Activated CD8-positive, alpha-beta memory T cell treated with anti-CD3 and anti-CD28 coated beads for 48 hours (primary cell): Measurements from ENCODE around the gene DZANK1.
"Not testable (repeated sequence)": the region's sequence is repeated elsewhere in the genome, so short reads cannot be mapped to it uniquely, and the experiment has no call there.

Experiments used
- DNase-seq, 3 experiments: peaks; one replicate each; pipeline ENCODE4 v3.0.0-alpha.2; 2020; ENCODE audit warnings: low read depth in 2 of 3, low spot score in 2 of 3

Gene DZANK1

DNA sequence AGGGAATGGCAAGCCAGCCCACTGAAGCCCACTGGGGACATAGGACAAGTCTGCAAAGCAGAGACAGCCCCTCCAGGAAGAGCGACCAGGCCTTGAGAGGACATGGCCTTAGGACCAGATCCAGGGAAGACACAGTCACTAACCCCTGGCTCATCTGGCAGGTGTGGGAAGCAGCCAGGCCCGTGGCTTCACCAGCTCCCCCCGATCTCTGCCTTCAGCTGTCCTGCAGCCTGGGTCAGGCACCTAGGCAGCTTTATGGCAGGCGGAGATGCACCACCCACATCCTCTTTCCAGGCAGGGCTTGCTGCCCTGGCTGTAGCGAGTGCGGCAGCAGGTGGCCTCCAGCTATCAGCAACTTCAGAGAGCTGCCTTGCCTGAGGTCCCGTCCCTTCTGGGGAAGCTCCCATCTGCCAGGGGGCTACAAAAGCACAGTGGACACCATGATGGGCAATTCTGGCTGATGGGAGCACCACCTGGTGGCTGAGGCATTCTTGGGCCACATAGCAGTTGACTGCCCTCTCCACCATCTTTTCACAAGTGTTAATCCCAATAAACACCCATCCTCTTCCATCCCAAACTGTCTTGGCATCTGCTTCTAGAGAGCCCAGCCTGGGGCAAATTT, 85.8 kb downstream of the DZANK1 start:
- DNase-seq: no peak

DNA sequence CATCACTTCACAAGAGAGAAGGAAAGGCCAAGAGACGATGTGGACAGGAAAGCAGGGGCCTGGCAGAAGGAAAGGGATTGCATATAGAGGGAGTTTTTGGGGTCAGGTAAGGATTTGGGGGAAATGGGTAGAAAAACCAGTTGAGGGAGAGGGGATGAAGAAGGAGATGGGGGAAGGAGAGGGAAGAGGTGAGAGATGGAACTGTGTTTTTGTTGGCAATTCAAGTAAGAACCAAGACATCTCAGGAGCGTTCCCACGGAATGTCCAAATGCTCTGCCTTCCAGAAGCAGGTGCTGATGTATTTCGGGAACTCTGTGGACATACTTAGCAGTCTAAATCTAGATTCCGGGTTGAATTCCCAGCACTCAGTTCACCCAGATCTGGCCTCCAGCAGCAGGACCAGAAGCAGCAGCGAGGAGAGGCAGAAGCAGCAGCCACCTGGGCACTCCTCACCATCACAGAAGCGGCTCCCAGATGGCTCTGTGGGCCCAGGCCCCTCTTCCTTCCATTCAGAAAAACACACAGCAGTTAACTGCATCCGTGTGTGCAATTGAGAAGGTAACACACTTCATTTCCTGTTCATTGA, 88.8 kb downstream of the DZANK1 start:
- DNase-seq: no peak

DNA sequence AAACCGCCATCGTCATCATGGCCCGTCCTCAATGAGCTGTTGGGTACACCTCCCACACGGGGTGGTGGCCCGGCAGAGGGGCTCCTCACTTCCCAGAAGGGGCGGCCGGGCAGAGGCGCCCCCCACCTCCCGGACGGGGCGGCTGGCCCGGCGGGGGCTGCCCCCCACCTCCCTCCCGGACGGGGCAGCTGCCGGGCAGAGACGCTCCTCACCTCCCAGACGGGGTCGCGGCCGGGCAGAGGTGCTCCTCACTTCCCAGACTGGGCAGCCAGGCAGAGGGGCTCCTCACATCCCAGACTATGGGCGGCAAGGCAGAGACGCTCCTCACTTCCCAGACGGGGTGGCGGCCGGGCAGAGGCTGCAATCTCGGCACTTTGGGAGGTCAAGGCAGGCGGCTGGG, 91.3 kb downstream of the DZANK1 start:
- not testable (repeated sequence) for DNase-seq

DNA sequence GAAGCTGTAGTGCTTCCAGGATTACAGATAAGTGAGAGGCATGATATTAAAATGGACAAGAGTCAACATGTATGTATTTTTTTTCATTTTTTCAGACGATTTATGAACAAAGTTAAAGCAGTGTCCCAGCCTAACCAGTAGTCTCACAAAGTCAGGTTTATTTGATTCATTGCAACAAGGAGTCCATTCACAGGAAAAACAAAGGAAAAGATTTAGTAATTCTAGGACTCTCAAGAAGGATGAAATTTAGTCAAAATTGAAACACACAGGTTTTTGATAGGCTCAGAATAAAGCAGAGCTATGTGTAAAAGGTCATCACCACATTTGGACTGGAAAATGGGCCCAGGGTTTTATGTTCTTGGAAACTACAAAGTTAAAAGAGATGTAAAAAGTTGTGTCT, 94.5 kb downstream of the DZANK1 start:
- DNase-seq: no peak

DNA sequence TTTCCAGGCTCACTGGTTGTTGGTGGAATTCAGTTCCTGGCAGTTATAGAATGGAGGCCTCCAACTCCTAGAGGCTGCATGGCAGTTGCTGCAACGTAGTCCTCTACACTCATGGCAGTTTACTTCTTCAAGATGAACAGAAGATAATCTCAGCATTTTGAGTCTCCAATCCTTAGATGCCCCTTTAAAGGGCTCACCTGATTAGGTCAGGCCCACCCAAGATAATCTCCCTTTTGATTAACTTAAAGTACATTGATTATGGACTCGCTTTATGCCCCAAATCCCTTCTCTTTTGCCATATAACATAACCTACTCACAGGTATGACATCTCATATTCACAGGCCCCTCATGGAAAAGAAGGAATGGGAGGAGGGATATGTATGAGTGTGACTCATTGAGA, 102.1 kb downstream of the DZANK1 start:
- DNase-seq: no peak

DNA sequence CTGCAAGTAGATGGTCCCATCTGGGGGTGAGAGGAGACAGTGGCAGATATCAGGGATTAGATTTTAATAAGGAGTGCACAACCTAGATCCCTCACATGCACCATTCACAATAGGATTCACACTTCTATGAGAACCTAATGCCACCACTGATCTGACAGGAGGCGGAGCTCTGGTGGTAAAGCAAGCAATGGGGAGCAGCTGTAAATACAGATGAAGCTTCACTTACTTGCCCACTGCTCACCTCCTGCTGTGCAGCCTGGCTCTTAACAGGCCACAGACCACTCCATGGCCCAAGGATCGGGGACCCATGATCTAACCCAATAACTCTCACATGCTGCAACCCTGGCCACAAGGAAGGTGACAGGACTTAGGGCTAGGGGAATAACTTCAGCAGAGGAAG, 103.1 kb downstream of the DZANK1 start:
- DNase-seq: no peak

DNA sequence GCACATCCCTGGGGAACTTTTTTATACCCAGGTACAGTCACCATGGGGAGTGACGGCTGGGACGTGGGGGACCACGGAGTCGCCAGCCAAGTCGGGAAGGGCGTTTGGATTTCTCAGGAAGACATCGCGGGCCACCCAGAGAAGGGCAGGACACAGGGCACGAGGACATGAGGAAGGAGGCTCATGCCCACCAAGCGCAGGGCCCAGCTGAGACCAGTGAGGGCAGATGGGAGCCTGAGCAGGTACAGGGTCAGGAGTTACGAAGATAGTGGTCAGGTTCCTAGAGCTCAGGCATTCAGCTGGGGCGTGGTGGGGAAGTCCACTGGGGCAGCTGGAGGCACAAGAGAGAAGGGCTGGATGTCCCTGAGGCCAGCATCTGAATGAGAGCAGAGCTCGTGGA, 103.9 kb downstream of the DZANK1 start:
- DNase-seq: no peak

DNA sequence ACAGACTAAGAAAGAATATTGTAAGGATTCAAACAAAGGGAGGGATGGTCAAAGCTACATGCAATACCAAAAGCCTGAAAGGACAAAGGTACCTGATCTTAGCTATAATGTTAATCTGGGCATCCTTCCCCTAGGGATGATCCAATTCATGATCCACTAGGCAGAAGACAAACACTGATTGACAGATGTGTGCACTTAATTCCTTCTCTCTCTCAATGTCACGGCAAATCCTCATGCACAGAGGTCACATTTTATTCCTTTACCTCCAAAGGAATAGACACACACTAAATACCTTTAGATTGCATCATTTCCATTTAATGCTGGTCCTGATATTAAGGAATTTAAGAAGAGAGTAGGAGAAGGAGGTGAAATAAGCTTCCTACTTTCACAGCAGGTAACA, 105.2 kb downstream of the DZANK1 start:
- no peak for DNase-seq

DNA sequence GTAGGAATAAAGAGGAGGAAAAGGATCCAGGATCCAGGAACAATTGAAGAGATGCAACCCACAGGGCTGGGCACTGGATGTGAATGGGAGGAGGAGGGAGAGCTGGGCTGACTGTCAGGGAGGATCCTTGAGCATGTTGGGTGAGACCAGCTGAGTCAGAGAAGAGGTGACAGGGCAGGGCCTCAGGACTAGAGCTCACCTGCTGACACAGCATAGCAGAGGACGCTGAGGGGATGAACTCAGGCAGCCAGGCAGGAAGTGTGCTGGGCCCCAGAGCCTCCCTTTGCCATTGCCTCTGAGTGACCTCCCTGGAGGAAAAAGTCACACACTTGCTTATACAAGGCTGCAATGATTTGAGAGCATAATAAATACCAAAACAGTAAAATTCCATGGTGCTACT, 106.2 kb downstream of the DZANK1 start:
- DNase-seq: no peak

DNA sequence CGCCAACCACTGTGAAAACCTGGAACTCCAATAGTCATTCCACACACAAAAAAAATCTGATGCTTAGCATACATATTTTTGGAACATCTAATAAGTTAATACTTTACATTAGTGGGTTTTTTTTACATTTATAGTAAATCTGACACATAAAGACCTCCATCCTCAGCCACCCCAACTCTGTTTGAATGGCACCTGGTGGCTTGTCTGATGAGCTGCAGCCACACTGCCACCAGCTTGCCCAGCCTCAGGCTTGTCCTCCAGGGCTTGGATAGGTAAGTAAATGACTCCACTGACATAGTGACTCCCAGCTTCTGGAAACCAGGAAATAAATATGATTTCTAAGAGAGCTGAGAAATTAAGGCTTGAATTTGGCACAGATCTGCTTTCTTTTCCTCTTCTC, 107.0 kb downstream of the DZANK1 start:
- no peak for DNase-seq

DNA sequence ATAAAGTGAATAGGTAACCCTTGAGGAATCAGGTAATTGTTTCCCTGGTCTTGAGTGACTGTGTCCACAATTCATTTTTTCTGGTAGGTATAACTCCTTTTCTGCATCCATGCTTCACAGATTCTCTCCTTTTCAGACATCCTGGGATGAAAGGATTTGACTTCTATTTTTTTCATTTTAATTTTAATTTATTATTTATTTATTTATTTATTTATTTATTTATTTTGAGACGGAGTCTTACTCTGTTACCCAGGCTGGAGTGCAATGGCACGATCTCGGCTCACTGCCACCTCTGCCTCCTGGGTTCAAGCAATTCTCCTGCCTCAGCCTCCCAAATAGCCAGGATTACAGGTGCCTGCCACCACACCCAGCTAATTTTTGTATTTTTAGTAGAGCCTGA, 117.1 kb downstream of the DZANK1 start:
- not testable (repeated sequence) for DNase-seq
